Fibroblast of lung (primary cell): ENCODE results near the gene ZFYVE1. TPM values are rescaled to one million over a fixed set of nuclear protein-coding genes. Genes with fewer than 3 reads are reported as not detected.
"Not testable (repeated sequence)": the region's sequence is repeated elsewhere in the genome, so short reads cannot be mapped to it uniquely, and the experiment has no call there.

Experiments
- DNase-seq, 2 donors: peaks; one replicate each; pipeline versions ENCODE4 v3.0.0 to v3.0.0-alpha.2; 2010; ENCODE audit warnings: low read depth in 2 of 2
- H2AFZ ChIP-seq: 2 replicates; pipeline ENCODE4 v1.5.1; 2012; ENCODE audit warnings: low read length, control low read depth, inconsistent platforms
- H3K27ac ChIP-seq: 2 replicates; pipeline ENCODE4 v1.5.1; 2011; ENCODE audit warnings: low read length, control low read depth; ENCODE audit not compliant: insufficient read depth
- H3K27me3 ChIP-seq: 2 replicates; pipeline ENCODE4 v1.5.1; 2011; ENCODE audit warnings: mild to moderate bottlenecking, low read length; ENCODE audit not compliant: control insufficient read depth, insufficient read depth
- H3K36me3 ChIP-seq: 2 replicates; pipeline ENCODE4 v1.5.1; 2011; ENCODE audit warnings: low read length; ENCODE audit not compliant: control insufficient read depth, insufficient read depth
- H3K4me1 ChIP-seq: 2 replicates; pipeline ENCODE4 v1.5.1; 2011; ENCODE audit warnings: low read length; ENCODE audit not compliant: control insufficient read depth, insufficient read depth; ENCODE audit errors: extremely low read depth
- H3K4me2 ChIP-seq: 2 replicates; pipeline ENCODE4 v1.5.1; 2011; ENCODE audit warnings: low read length, control low read depth; ENCODE audit not compliant: insufficient read depth; ENCODE audit errors: extremely low read depth
- H3K4me3 ChIP-seq, 4 experiments: fragments of 200-600 bp in 1 of 4; sonication (generic) in 1 of 4; replicated peaks in 1 of 4; 2 replicates each; pipeline ENCODE4 v1.5.1; 2011 to 2016; ENCODE audit warnings: low read length in 4 of 4, low read depth in 3 of 4, mild to moderate bottlenecking in 3 of 4, control low read depth in 2 of 4, inconsistent platforms in 1 of 4, mixed read lengths in 1 of 4; ENCODE audit not compliant: insufficient read depth in 1 of 4; ENCODE audit errors: control extremely low read depth in 1 of 4
- H3K79me2 ChIP-seq: 2 replicates; pipeline ENCODE4 v1.5.1; 2012; ENCODE audit warnings: mild to moderate bottlenecking, low read length, inconsistent platforms; ENCODE audit not compliant: control insufficient read depth, insufficient read depth
- H3K9ac ChIP-seq: 2 replicates; pipeline ENCODE4 v1.5.1; 2011; ENCODE audit warnings: mild to moderate bottlenecking, low read length, control low read depth; ENCODE audit not compliant: insufficient read depth
- H3K9me3 ChIP-seq: 2 replicates; pipeline ENCODE4 v1.5.1; 2012; ENCODE audit warnings: low read depth, low read length; ENCODE audit not compliant: control insufficient read depth, insufficient read depth
- H4K20me1 ChIP-seq: 2 replicates; pipeline ENCODE4 v1.5.1; 2011; ENCODE audit warnings: low read length; ENCODE audit not compliant: control insufficient read depth, insufficient read depth; ENCODE audit errors: extremely low read depth
- EZH2 ChIP-seq: IDR thresholded peaks from 2 replicates; pipeline ENCODE4 v1.5.1; 2012; ENCODE audit warnings: low read length, control low read depth, mild to moderate bottlenecking; ENCODE audit errors: missing control alignments
- polyA plus RNA-seq, 2 donors: library from polyadenylated mRNA; depleted of rRNA in 1 of 2; stranded (reverse) in 1 of 2; unstranded in 1 of 2; fragments of >200 nt; gene quantifications; 2 replicates each; pipeline ENCODE4 v1.2.1, GENCODE V29; 2011 to 2012; ENCODE audit warnings: missing spikeins in 1 of 2
- total RNA-seq: library from RNA; depleted of rRNA; stranded (reverse); fragments of >200 nt; gene quantifications from 2 replicates; pipeline ENCODE4 v1.2.1, GENCODE V29; 2014
- TF ChIP-seq, protein P1 (sequence below), 2 donors: IDR thresholded peaks in 1 of 2; conservative IDR thresholded peaks in 1 of 2; 1 replicate in 1 of 2; 2 replicates in 1 of 2; pipeline ENCODE4 v1.5.1; 2011 to 2012; ENCODE audit warnings: low read length in 2 of 2, control low read depth in 1 of 2, inconsistent platforms in 1 of 2, low read depth in 1 of 2, mild to moderate bottlenecking in 1 of 2

The ZFYVE1 gene
- total and polyA plus RNA-seq, 2 donors (not counting 1 experiment from before 2014, with no cell fraction given), result 18.8 to 22.1 TPM

DNA sequence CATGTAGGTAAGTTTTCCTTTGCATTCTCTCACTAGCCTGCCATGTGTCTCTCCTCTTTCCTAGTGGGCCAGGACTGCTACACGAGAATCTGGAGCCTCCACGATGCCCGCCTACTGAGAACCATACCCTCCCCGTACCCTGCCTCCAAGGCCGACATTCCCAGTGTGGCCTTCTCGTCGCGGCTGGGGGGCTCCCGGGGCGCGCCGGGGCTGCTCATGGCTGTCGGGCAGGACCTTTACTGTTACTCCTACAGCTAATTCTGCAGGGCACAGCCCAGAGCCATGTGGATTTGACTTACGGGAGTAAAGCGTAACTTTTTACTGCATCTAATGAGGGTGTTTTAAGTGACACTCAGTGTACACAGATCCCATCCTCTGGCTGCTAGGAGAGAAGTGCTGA is 68.4 kb downstream of the ZFYVE1 start:
- Histone ChIP-seq H3K4me1 (no peaks in the 10 kb centered on the region), H2AFZ (no peak overlapping the region), H3K4me2 (no peak overlapping the region), H3K4me3 (no peak overlapping the region), H4K20me1 (no peaks in the 10 kb centered on the region), H3K27me3 (no peaks in the 10 kb centered on the region), H3K79me2 (no peaks in the 10 kb centered on the region), H3K27ac (no peak overlapping the region), H3K9ac (no peak overlapping the region), H3K9me3 (no peaks in the 10 kb centered on the region), H3K36me3 (peaks cover 8% of the 10 kb centered on the region)
- no peak for TF ChIP-seq EZH2
- TF ChIP-seq, protein P1, sequence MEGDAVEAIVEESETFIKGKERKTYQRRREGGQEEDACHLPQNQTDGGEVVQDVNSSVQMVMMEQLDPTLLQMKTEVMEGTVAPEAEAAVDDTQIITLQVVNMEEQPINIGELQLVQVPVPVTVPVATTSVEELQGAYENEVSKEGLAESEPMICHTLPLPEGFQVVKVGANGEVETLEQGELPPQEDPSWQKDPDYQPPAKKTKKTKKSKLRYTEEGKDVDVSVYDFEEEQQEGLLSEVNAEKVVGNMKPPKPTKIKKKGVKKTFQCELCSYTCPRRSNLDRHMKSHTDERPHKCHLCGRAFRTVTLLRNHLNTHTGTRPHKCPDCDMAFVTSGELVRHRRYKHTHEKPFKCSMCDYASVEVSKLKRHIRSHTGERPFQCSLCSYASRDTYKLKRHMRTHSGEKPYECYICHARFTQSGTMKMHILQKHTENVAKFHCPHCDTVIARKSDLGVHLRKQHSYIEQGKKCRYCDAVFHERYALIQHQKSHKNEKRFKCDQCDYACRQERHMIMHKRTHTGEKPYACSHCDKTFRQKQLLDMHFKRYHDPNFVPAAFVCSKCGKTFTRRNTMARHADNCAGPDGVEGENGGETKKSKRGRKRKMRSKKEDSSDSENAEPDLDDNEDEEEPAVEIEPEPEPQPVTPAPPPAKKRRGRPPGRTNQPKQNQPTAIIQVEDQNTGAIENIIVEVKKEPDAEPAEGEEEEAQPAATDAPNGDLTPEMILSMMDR (conservative IDR thresholded peaks at IDR 0.05 in 1 of 2, IDR thresholded peaks at IDR 0.05 in 1 of 2; ENCODE audit: low read depth in 1 of 2, low read length in 2 of 2), result no peak
- DNase-seq, result no peak

DNA sequence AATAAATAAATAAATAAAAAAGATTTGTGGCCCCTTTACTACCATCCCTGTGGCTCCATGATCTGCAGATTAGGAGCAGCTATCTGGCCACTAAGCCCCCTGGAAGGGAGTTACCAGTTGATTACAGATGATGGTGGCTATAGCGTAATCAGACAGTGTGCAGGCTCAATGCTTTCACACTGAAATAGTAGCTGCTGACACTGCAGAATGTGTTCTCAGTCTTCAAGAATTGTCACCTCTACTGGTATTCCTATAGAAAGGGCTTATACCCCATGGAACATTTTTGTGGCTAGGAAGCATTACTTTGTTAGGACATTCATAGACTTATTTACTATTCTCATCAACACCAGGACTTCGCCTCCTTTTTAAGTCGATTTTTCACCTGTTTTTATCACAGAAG is 69.7 kb downstream of the ZFYVE1 start:
- no peaks in the 10 kb centered on the region for H3K9me3 ChIP-seq
- no peaks in the 10 kb centered on the region for H3K27me3 ChIP-seq
- no peak overlapping the region for H3K4me3 ChIP-seq
- peaks cover 8% of the 10 kb centered on the region for H3K36me3 ChIP-seq
- no peak for DNase-seq
- no peaks in the 10 kb centered on the region for H3K4me1 ChIP-seq
- no peak overlapping the region for H3K27ac ChIP-seq
- H3K4me2 ChIP-seq, result no peak overlapping the region
- no peak overlapping the region for H3K9ac ChIP-seq
- H2AFZ ChIP-seq, result no peak overlapping the region
- no peaks in the 10 kb centered on the region for H3K79me2 ChIP-seq
- H4K20me1 ChIP-seq, result no peaks in the 10 kb centered on the region
- TF ChIP-seq, protein P1 (conservative IDR thresholded peaks at IDR 0.05 in 1 of 2, IDR thresholded peaks at IDR 0.05 in 1 of 2; ENCODE audit: low read depth in 1 of 2, low read length in 2 of 2), result no peak
- TF ChIP-seq EZH2, result no peak

DNA sequence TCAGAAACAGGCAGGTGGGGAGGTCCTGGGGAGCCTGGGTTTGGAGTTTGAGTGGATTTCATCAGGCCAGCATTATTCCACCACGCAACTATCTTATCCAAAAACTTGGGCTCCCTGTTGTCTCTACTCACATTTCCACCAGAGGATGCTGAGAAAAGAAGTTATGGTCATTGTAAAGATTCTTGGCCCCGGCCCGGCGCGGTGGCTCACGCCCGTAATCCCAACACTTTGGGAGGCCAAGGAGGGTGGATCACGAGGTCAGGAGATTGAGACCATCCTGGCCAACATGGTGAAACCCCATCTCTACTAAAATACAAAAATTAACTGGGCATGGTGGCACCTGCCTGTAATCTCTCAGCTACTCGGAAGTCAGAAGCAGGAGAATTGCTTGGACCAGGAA is 70.2 kb downstream of the ZFYVE1 start:
- not testable (repeated sequence) for DNase-seq, H2AFZ ChIP-seq, H3K4me2 ChIP-seq, H3K79me2 ChIP-seq, H3K4me1 ChIP-seq, H3K9me3 ChIP-seq, H3K36me3 ChIP-seq, H4K20me1 ChIP-seq, H3K4me3 ChIP-seq, H3K9ac ChIP-seq, H3K27ac ChIP-seq, H3K27me3 ChIP-seq
